HepG2 (cell line): ENCODE results near the gene PKD2L1. TPM values are rescaled to one million over a fixed set of nuclear protein-coding genes. Genes with fewer than 3 reads are reported as not detected.

ENCODE experiments used
- HINFP ChIP-seq: sonication (generic); formaldehyde crosslinking; IDR thresholded peaks from 2 replicates; pipeline ENCODE4 v1.4.0; 2020; ENCODE audit warnings: low read depth, mild to moderate bottlenecking, missing genetic modification reagents
- LRRFIP1 ChIP-seq: sonication (generic); formaldehyde crosslinking; conservative IDR thresholded peaks from 2 replicates; pipeline ENCODE4 v1.4.0; 2020; ENCODE audit warnings: missing genetic modification reagents
- PAWR ChIP-seq: sonication (generic); formaldehyde crosslinking; IDR thresholded peaks from 2 replicates; pipeline ENCODE4 v1.4.0; 2020; ENCODE audit warnings: missing genetic modification reagents, mild to moderate bottlenecking, borderline replicate concordance
- PHF20 ChIP-seq: sonication (generic); formaldehyde crosslinking; IDR thresholded peaks from 2 replicates; pipeline ENCODE4 v1.5.0; 2020; ENCODE audit warnings: mild to moderate bottlenecking, missing genetic modification reagents
- PPARG ChIP-seq: conservative IDR thresholded peaks from 2 replicates; pipeline ENCODE4 v1.6.1; 2016; ENCODE audit warnings: missing biosample characterization, missing genetic modification reagents
- RFX3 ChIP-seq: IDR thresholded peaks from 2 replicates; pipeline ENCODE4 v1.6.1; 2016; ENCODE audit warnings: missing biosample characterization, missing genetic modification reagents
- ZFP82 ChIP-seq: sonication (generic); formaldehyde crosslinking; IDR thresholded peaks from 2 replicates; pipeline ENCODE4 v1.5.1; 2020; ENCODE audit warnings: mild to moderate bottlenecking, missing genetic modification reagents, borderline replicate concordance
- ZNF230 ChIP-seq: sonication (generic); formaldehyde crosslinking; IDR thresholded peaks from 2 replicates; pipeline ENCODE4 v1.4.0; 2020; ENCODE audit warnings: mild to moderate bottlenecking, missing genetic modification reagents
- ZNF503 ChIP-seq: sonication (generic); formaldehyde crosslinking; IDR thresholded peaks from 2 replicates; pipeline ENCODE4 v1.4.0; 2020; ENCODE audit warnings: missing genetic modification reagents
- polyA plus RNA-seq, 8 experiments: library from polyadenylated mRNA; depleted of rRNA in 3 of 8; stranded (reverse) in 7 of 8; unstranded in 1 of 8; fragments of >200 nt; fragmentation: Illumina TruSeq in 4 of 8; extraction: Trizol in 4 of 8; gene quantifications; 2 replicates each; pipeline versions ENCODE4 v1.2.1 to v1.2.3, GENCODE V29; 2011 to 2016; ENCODE audit warnings: low read depth in 4 of 8, missing spikeins in 1 of 8, mixed read lengths in 1 of 8; ENCODE audit not compliant: insufficient read depth in 1 of 8
- total RNA-seq, 5 experiments: library from RNA; depleted of rRNA; stranded (reverse); fragments of >200 nt; fragmentation: Illumina TruSeq; extraction: Trizol; gene quantifications; 2 replicates each; pipeline ENCODE4 v1.2.3, GENCODE V29; 2016; ENCODE audit warnings: low read depth in 1 of 5
- TF ChIP-seq, protein P1 (sequence below): sonication (generic); formaldehyde crosslinking; IDR thresholded peaks from 2 replicates; pipeline ENCODE4 v1.4.0; 2020; ENCODE audit warnings: mild to moderate bottlenecking, low read depth, missing genetic modification reagents
- TF ChIP-seq, protein P2 (sequence below): sonication (generic); formaldehyde crosslinking; IDR thresholded peaks from 2 replicates; pipeline ENCODE4 v1.4.0; 2020; ENCODE audit warnings: missing genetic modification reagents, borderline replicate concordance
- TF ChIP-seq, protein P3 (sequence below): sonication (generic); formaldehyde crosslinking; IDR thresholded peaks from 2 replicates; pipeline ENCODE4 v1.5.0; 2020; ENCODE audit warnings: mild to moderate bottlenecking, missing genetic modification reagents, borderline replicate concordance

PKD2L1 gene
- total and polyA plus RNA-seq, 2 of the 13 experiments (the other 11 are each of a cell fraction or from before 2014, with no cell fraction given) = 0.07 to 0.15 TPM

DNA sequence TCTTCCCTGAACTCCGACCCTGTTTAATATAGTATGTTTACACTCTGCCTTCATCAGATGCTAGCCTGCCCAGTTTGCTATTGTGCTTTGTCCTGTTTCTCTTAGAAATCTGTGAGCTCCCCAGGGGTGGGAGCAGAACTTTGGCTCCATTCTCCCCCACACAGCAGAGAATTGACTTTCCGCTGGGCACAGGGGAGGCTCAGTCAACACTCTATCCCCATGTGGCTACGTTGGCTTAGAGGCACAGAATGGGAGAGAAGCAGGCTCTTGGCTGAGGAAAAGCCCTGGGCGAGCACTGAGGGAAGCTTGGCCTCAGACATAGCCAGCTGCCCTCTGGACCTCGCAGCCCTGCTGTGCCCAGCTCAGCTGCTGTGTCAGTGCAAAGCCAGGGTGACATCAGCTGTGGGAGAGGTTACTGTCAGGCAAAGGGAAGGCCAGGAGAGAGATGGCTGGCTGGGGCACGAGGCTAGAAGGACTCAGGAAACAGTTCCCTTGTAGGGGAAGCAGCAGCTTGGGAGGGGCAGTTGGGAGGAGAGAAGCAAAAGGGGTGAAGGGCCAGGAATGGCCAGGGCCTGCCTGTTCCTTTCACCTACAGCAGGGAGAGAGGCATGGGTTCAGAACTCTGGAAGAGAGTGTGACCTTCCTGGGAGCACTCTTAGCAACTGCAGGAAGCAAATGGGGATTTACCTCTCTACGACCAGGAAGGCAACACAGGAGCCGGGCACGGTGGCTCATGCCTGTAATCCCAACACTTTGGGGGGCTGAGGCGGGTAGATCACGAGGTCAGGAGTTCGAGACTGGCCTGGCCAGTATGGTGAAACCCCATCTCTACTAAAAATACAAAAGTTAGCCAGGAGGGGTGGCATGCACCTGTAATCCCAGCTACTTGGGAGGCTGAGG lies 11.2 kb upstream of the PKD2L1 start (continued):
- no peak for TF ChIP-seq LRRFIP1 (CRISPR knock-in tag)
- TF ChIP-seq, protein P1, sequence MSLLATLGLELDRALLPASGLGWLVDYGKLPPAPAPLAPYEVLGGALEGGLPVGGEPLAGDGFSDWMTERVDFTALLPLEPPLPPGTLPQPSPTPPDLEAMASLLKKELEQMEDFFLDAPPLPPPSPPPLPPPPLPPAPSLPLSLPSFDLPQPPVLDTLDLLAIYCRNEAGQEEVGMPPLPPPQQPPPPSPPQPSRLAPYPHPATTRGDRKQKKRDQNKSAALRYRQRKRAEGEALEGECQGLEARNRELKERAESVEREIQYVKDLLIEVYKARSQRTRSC (CRISPR knock-in tag) = no peak
- no peak for TF ChIP-seq ZFP82 (CRISPR knock-in tag)
- TF ChIP-seq ZNF503 (CRISPR knock-in tag) = no peak
- TF ChIP-seq, protein P2, sequence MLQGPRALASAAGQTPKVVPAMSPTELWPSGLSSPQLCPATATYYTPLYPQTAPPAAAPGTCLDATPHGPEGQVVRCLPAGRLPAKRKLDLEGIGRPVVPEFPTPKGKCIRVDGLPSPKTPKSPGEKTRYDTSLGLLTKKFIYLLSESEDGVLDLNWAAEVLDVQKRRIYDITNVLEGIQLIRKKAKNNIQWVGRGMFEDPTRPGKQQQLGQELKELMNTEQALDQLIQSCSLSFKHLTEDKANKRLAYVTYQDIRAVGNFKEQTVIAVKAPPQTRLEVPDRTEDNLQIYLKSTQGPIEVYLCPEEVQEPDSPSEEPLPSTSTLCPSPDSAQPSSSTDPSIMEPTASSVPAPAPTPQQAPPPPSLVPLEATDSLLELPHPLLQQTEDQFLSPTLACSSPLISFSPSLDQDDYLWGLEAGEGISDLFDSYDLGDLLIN (CRISPR knock-in tag) = no peak
- TF ChIP-seq PPARG (CRISPR knock-in tag) = peak; percentile 54; the same call in 1 of the 2 replicates
- no peak for TF ChIP-seq PHF20
- TF ChIP-seq RFX3 (CRISPR knock-in tag) = no peak
- TF ChIP-seq HINFP (CRISPR knock-in tag) = no peak
- no peak for TF ChIP-seq ZNF230 (CRISPR knock-in tag)
- no peak for TF ChIP-seq PAWR (CRISPR knock-in tag)
- TF ChIP-seq, protein P3, sequence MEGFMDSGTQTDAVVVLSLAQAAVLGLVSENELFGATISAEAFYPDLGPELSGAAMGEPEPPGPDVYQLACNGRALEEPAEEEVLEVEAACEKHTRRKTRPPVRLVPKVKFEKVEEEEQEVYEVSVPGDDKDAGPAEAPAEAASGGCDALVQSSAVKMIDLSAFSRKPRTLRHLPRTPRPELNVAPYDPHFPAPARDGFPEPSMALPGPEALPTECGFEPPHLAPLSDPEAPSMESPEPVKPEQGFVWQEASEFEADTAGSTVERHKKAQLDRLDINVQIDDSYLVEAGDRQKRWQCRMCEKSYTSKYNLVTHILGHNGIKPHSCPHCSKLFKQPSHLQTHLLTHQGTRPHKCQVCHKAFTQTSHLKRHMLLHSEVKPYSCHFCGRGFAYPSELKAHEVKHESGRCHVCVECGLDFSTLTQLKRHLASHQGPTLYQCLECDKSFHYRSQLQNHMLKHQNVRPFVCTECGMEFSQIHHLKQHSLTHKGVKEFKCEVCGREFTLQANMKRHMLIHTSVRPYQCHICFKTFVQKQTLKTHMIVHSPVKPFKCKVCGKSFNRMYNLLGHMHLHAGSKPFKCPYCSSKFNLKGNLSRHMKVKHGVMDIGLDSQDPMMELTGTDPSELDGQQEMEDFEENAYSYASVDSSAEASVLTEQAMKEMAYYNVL (CRISPR knock-in tag) = peak; percentile 58
